HG03439 (cell line): ENCODE results near the gene ERFL.
"Not testable (repeated sequence)": the region's sequence is repeated elsewhere in the genome, so short reads cannot be mapped to it uniquely, and the experiment has no call there.

ENCODE experiments used
- ATAC-seq: cut with Tn5 transposase; IDR thresholded peaks from one replicate; pipeline ENCODE4 v1.9.1; 2021; ENCODE audit warnings: mild to moderate bottlenecking, moderate library complexity; ENCODE audit not compliant: unreplicated experiment

Gene ERFL

DNA sequence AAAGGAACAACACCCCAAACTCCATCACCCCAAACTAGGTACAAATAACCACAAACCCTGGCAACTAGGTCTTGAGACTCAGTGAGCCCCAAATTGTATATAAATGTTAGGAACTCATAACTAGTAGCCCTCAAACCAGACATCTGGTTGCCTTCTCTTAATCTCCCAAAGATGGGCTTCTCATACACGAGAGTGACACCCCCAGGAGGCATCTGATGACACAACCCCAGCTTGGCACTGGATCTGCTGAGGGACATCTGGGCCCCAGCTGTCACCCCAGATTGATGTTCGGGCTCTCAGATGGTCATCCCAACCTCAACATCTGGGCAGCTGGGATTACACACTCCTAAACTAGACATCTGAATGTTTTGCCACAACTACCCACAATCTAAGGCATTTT, 16.1 kb upstream of the ERFL start:
- no peak for ATAC-seq

GRCh38 chr19:41941410-41942202, 13.4 kb upstream of the ERFL start:
- no peak for ATAC-seq

- no peak for ATAC-seq
These were observed 12.6 kb upstream of the ERFL start for GRCh38 chr19:41940731-41941409.

GRCh38 chr19:41939861-41940730, 11.8 kb upstream of the ERFL start:
- no peak for ATAC-seq

DNA sequence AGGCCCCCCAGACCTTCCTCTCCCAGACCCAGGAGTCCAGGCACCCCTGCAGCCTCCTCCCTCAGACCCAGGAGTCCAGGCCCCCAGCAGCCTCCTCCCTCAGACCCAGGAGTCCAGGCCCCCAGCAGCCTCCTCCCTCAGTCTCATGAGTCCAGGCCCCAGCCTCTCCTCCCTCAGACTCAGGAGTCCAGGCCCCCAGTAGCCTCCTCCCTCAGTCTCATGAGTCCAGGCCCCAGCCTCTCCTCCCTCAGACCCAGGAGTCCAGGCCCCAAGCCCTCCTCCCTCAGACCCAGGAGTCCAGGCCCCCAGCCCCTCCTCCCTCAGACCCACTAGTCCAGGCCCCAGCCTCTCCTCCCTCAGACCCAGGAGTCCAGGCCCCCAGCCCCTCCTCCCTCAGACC, 11.0 kb upstream of the ERFL start:
- ATAC-seq: not testable (repeated sequence)

- ATAC-seq: no peak
These were observed 9.5 kb upstream of the ERFL start for GRCh38 chr19:41937525-41938468.

- no peak for ATAC-seq
These were observed 8.7 kb upstream of the ERFL start for GRCh38 chr19:41936961-41937360.

- no peak for ATAC-seq
These were observed 8.2 kb upstream of the ERFL start for GRCh38 chr19:41936416-41936850.

DNA sequence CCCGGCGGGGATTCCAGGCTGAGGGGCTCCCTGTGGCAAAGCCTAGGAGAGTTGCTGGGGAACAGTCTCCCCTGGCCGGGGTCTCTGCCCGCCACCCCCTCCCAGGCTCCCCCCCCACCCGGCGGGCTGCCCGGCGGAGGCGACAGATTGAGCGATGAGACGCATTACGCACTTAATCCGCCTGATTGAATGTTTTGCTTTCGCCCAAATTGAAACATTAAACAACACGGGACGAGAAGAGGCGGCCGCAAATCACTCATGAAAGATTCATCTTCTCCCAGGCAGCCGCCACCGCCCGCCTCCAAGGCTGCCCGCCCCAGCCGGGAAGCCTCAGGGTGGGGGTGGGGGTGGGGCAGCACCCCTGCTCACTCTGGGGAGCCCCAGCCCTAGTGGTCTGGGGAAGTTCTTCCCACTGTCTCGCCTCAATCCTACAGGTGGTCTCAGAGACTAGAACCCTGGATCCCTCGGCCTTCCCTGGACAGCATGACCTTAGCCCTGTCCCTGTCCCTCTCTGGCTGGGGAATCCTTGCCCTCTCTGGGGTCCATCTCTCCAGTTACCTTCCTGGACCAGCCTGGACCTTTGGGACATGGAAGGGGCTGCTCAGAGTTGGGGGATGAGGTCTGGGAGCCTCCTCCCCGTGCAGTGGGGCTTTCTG, 7.6 kb upstream of the ERFL start:
- no peak for ATAC-seq

DNA sequence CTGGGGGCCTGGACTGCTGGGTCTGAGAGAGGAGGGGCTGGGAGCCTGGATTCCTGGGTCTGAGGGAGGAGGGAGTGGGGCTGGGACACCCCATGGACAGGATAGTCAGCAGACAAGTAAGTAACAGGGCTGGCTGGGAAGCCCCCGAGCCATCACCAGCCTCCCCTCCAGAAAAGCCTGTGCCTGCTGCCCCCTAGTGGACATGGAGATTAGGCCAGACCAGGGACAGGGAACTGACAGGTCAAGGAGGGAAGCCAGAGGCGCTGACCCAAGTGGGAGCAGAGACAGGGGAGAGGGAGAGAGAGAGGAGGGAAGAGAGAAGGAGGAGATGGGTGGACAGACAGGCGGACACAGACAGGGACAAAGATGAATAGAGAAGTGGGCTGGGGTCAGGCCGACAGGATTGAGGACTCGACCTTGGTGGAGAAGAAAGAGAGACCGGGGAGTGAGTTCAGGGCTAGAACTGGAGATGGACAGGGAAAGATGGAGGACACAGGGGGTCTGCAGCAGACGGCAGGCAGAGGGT, 6.7 kb upstream of the ERFL start:
- no peak for ATAC-seq

GRCh38 chr19:41933693-41934426, 5.6 kb upstream of the ERFL start:
- ATAC-seq: no peak

DNA sequence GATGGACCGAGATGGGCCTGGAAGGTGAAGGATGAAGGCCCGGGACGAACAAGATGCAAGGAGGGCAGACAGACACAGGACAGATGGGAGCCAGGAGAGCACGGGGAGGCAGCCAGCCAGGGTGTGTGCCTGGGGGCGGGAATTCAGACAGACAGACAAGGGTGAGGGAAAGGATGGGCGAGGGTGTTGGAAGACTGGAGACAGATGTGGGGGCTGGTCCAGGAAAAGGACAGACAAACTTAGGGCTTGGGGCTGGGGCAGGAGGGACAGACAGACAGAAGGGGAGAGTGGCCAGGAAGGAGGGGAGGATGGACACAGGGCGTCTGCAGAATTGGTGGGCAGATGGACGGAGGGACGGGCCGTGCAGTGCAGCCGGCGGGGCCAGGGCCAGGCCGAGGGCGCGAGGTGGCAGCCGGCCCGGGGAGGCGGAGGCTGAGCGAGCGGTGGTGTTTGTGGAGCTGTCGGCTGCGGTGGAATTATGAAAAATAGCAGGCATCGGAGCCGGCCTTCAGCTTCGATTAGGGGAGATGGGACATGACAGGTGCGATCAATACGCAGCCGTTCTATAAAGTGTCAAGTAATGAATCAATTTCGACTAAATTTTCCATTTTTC, 4.6 kb upstream of the ERFL start:
- ATAC-seq: no peak

DNA sequence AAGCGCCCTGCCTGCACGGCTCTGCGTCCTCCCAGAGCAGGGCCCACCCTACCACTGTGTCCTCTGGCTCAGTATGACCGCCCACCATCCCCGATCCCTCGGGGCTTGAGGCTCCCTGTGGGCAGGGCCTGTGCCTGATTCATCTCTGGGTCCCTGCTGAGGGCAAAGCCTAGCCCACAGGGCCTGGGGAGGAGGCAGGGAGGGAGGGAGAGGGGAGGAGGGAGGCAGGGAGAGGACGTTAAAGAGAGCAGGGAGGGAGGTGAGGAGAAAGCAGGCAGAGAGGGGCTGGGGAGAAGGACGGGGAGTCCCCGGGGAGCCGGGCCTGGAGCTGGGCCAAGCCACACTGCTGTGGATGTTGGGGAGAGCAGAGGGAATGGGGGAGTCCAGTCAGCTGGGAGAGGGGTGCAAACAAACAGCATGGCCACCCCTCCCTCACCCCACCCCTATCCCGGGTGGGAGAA, 4.0 kb upstream of the ERFL start:
- ATAC-seq: no peak

DNA sequence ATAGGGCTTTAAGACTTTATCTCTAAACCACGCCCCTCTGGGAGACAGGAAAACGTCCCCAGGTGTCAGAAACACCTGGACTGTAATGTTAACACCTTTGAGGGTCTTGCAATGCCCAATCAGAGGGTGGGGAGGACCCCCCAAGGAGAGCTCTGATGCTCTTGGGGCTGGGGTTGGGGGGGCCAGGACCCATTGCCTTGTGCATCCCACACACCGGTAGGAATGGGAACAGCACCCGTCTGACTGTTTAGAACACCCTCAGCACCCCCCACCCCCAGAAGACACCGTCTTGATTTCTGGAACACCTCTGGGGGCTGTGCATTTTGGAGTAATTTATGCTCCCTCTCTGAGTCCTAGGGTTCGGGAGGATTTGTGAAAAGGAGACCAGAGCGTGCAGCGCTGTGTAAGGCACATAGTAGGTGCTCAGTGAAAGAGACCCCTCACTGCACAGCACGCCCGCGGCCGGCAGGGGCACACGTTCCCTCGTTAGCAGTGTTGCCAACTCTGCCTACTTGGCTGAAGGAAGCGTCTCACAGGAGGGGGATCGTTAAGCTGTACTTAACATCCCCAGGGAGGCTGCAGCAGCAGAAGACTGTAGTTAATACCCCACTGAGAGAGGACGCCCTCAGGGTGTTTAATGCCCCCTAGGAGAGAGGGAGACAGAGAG, 2.8 kb upstream of the ERFL start:
- ATAC-seq: no peak

DNA sequence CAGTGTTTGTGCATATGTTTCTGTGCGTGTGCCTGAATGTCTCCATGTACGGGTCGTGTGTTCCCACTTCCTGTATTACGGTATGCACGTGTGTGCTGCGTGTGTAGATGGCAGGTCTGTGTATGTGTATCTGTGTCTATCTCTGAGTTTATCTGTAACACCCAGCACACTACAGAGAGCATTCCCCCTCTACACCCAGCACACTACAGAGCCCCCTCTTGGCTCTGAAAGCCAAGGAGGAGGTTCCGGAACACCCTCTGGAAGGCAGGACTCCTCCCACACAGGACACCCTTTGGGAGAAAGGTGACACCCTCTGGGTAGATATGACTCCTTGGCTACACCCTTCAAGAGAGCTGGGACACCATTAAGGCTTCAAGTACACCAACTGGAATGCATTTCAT, 2.1 kb upstream of the ERFL start:
- ATAC-seq: no peak

- ATAC-seq: no peak
These were observed 1.4 kb upstream of the ERFL start for GRCh38 chr19:41929536-41930071.

- ATAC-seq: no peak
These were observed 696 bp upstream of the ERFL start for GRCh38 chr19:41928754-41929535.
